ENCODE data around the gene MUC5B. TPM values are rescaled to one million over a fixed set of nuclear protein-coding genes. Genes with fewer than 3 reads are reported as not detected.

MUC5B gene
- total RNA-seq, 2 donors from 2014 or later, result not detected

DNA sequence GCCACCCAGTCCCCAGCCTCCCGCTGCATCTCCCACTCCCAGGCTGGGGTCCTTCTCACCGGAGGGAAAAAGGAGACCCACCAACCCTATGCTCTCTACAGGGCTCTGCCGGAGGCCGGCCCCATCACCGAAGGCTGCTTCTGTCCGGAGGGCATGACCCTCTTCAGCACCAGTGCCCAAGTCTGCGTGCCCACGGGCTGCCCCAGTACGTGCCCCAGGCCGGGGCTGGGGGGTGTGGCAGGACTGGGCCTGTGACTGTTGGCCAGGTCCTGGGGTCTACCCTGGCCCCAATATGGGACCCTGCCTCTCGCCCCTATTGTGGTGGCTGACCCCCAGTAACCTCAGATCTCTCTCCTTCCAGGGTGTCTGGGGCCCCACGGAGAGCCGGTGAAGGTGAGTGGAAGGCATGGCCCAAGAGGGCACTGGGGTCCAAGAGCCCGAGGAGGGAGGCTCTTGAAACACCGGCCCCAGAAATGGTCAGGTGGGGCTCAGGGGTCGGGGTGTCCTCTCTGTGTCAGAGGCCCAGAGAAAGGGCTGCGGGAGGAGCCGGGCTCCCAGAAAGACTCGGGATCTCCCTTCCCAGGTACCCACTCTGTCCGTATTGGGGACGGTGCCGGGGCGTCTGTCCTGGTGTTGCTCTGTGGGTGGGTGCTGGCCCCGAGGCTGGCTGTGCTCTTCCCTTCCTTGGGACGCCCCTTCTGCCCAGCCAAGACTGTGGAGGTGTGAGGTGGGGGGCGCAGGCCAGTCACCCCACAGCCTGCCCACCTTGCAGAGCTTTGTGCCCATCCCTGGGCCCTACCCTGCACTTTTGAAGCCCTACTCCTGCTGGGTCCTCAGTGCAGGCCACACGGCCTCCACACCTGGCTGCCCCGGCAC is 26.1 kb upstream of the MUC5B start:
- Mint-ChIP-seq H3K4me1 (no peaks in the 10 kb centered on the region), H3K36me3 (ENCODE audit: low read depth) (no peaks in the 10 kb centered on the region), H3K9me3 (no peaks in the 10 kb centered on the region), H3K4me3 (no peak overlapping the region), H3K27me3 (ENCODE audit: insufficient read depth) (no peaks in the 10 kb centered on the region), H3K27ac (no peak overlapping the region)
- H3K9ac ChIP-seq (ENCODE audit: extremely low read depth, low read length, poor library complexity, severe bottlenecking), result no peak overlapping the region
- TF ChIP-seq, protein P1, sequence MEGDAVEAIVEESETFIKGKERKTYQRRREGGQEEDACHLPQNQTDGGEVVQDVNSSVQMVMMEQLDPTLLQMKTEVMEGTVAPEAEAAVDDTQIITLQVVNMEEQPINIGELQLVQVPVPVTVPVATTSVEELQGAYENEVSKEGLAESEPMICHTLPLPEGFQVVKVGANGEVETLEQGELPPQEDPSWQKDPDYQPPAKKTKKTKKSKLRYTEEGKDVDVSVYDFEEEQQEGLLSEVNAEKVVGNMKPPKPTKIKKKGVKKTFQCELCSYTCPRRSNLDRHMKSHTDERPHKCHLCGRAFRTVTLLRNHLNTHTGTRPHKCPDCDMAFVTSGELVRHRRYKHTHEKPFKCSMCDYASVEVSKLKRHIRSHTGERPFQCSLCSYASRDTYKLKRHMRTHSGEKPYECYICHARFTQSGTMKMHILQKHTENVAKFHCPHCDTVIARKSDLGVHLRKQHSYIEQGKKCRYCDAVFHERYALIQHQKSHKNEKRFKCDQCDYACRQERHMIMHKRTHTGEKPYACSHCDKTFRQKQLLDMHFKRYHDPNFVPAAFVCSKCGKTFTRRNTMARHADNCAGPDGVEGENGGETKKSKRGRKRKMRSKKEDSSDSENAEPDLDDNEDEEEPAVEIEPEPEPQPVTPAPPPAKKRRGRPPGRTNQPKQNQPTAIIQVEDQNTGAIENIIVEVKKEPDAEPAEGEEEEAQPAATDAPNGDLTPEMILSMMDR (conservative IDR thresholded peaks at IDR 0.05), result no peak
- WGBS, 2 experiments (ENCODE audit: insufficient coverage in 1 of 2, insufficient read length in 1 of 2), result 84 to 97% methylated on average over 13 to 28 of the region's 28 CpGs
- no peaks in the 10 kb centered on the region for H3K36me3 ChIP-seq (ENCODE audit: control insufficient read depth, insufficient read depth, low read length)
- peak; percentile 20 for DNase-seq
- no peaks in the 10 kb centered on the region for H3K27me3 ChIP-seq (ENCODE audit: control insufficient read depth, insufficient read depth, low read length, poor library complexity, severe bottlenecking)
- no peak overlapping the region for H3K27ac ChIP-seq (ENCODE audit: low read depth, low read length)
- no peaks in the 10 kb centered on the region for H3K4me1 ChIP-seq (ENCODE audit: control insufficient read depth, insufficient read depth, low read length)
- no peak overlapping the region for H3K4me3 ChIP-seq (ENCODE audit: low read length)
- peaks cover 3% of the 10 kb centered on the region for H3K9me3 ChIP-seq (ENCODE audit: control insufficient read depth, low read length)

DNA sequence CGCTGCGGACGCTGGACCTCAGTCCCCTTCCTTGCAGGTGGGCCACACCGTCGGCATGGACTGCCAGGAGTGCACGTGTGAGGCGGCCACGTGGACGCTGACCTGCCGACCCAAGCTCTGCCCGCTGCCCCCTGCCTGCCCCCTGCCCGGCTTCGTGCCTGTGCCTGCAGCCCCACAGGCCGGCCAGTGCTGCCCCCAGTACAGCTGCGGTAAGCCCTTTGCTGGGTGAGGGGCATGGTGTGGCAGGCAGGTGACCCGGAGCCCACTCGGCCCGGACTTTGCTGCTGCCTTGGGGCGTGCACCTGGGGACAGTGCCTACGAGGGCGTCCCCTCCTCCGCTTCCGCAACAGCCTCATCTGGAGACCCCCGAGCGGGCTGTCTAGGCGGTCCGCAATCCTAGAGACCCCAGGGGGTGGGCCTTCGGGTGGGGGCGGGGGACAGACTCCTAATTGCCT is 25.4 kb upstream of the MUC5B start:
- WGBS, 2 experiments (ENCODE audit: insufficient coverage in 1 of 2, insufficient read length in 1 of 2), result 91 to 92% methylated on average over 6 to 29 of the region's 29 CpGs
- TF ChIP-seq, protein P1 (conservative IDR thresholded peaks at IDR 0.05), result no peak
- Histone ChIP-seq H3K4me3 (ENCODE audit: low read length) (no peak overlapping the region), H3K36me3 (ENCODE audit: control insufficient read depth, insufficient read depth, low read length) (no peaks in the 10 kb centered on the region), H3K9ac (ENCODE audit: extremely low read depth, low read length, poor library complexity, severe bottlenecking) (no peak overlapping the region), H3K4me1 (ENCODE audit: control insufficient read depth, insufficient read depth, low read length) (no peaks in the 10 kb centered on the region), H3K9me3 (ENCODE audit: control insufficient read depth, low read length) (peaks cover 3% of the 10 kb centered on the region), H3K27ac (ENCODE audit: low read depth, low read length) (no peak overlapping the region), H3K27me3 (ENCODE audit: control insufficient read depth, insufficient read depth, low read length, poor library complexity, severe bottlenecking) (no peaks in the 10 kb centered on the region)
- Mint-ChIP-seq H3K4me1 (no peaks in the 10 kb centered on the region), H3K4me3 (no peak overlapping the region), H3K27me3 (ENCODE audit: insufficient read depth) (no peaks in the 10 kb centered on the region), H3K27ac (no peak overlapping the region), H3K36me3 (ENCODE audit: low read depth) (no peaks in the 10 kb centered on the region), H3K9me3 (no peaks in the 10 kb centered on the region)
- DNase-seq, result no peak

GRCh38 chr11:1197886-1198560 is 24.8 kb upstream of the MUC5B start:
- H3K27me3 ChIP-seq (ENCODE audit: control insufficient read depth, insufficient read depth, low read length, poor library complexity, severe bottlenecking), result no peaks in the 10 kb centered on the region
- H3K4me1 ChIP-seq (ENCODE audit: control insufficient read depth, insufficient read depth, low read length), result no peaks in the 10 kb centered on the region
- H3K9ac ChIP-seq (ENCODE audit: extremely low read depth, low read length, poor library complexity, severe bottlenecking), result no peak overlapping the region
- no peaks in the 10 kb centered on the region for H3K36me3 ChIP-seq (ENCODE audit: control insufficient read depth, insufficient read depth, low read length)
- Mint-ChIP-seq H3K36me3 (ENCODE audit: low read depth) (no peaks in the 10 kb centered on the region), H3K4me1 (no peaks in the 10 kb centered on the region), H3K9me3 (no peaks in the 10 kb centered on the region), H3K27ac (no peak overlapping the region), H3K4me3 (no peak overlapping the region), H3K27me3 (ENCODE audit: insufficient read depth) (no peaks in the 10 kb centered on the region)
- WGBS, 2 experiments (ENCODE audit: insufficient coverage in 1 of 2, insufficient read length in 1 of 2), result 85 to 87% methylated on average over 7 to 33 of the region's 33 CpGs
- TF ChIP-seq, protein P1 (conservative IDR thresholded peaks at IDR 0.05), result peak; percentile 64
- DNase-seq, result peak; percentile 72
- peaks cover 3% of the 10 kb centered on the region for H3K9me3 ChIP-seq (ENCODE audit: control insufficient read depth, low read length)
- H3K4me3 ChIP-seq (ENCODE audit: low read length), result no peak overlapping the region
- no peak overlapping the region for H3K27ac ChIP-seq (ENCODE audit: low read depth, low read length)
